AG09319 (cell line): ENCODE measurements around the gene CCDC167.

Source experiments
- DNase-seq: peaks from one replicate; pipeline ENCODE4 v3.0.0-alpha.2; 2010; ENCODE audit warnings: low read depth; ENCODE audit errors: extremely low read depth
- TF ChIP-seq, protein P1 (sequence below): IDR thresholded peaks from 2 replicates; pipeline ENCODE4 v1.5.1; 2011; ENCODE audit warnings: low read depth, mild to moderate bottlenecking, inconsistent platforms, low read length, moderate library complexity

Gene CCDC167

DNA sequence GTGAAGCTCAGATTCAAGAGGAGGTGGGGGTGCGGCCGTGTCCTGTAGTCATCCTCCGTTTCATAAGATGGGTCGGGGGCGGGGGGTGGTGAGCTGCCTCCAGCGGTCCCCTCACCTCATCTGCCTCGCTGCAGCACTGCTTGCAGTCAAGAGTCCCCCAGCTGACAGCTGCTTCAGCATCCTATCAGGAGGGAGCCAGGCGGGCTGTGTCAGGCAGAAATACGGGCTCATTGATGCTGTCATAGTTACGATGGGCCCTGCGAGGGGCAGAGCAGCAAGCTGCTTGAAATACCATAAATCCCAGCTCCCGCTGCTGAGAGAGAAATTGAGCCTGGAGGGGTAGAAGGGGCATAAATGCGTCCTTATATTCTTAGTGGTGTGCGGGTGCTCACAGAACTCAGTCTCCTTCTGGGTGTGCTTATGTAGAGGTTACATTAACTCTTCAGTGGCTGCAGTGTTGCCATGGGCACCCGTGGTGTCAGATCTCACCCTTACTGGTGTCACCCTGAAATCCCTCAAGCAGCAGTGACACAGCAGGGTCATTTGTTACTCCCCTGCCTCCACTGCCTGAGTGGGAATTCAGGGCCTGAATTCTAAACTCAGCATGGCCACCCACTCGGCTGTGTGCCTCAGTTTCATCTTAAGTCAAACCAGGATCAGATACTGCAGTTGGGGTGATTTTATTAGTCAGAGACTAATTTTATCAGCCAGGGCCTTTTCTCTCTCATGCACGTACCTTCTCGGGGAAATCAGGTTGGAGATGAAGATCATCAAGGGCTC is 21.8 kb downstream of the CCDC167 start:
- TF ChIP-seq, protein P1, sequence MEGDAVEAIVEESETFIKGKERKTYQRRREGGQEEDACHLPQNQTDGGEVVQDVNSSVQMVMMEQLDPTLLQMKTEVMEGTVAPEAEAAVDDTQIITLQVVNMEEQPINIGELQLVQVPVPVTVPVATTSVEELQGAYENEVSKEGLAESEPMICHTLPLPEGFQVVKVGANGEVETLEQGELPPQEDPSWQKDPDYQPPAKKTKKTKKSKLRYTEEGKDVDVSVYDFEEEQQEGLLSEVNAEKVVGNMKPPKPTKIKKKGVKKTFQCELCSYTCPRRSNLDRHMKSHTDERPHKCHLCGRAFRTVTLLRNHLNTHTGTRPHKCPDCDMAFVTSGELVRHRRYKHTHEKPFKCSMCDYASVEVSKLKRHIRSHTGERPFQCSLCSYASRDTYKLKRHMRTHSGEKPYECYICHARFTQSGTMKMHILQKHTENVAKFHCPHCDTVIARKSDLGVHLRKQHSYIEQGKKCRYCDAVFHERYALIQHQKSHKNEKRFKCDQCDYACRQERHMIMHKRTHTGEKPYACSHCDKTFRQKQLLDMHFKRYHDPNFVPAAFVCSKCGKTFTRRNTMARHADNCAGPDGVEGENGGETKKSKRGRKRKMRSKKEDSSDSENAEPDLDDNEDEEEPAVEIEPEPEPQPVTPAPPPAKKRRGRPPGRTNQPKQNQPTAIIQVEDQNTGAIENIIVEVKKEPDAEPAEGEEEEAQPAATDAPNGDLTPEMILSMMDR: no peak
- no peak for DNase-seq

DNA sequence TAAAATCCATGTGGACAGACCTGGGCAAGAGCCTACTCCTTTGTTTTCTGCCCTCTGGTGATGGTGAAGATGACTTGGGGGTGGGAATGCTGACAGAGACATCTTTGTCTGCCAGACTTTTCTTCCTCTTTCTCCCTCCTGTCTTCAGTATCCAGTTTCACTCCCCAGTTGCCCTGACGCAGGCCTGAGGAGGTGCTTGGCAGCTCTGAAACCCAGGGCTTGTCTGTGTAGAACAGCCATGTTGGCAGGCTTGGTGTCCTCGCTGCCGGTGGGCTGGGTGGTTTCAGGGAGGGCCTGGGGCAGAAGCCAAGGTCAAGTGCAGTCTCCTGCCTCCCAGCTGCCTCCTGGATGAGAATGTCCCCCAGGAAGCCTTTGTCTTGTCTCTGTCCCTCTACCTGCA is 22.5 kb downstream of the CCDC167 start:
- no peak for DNase-seq
- TF ChIP-seq, protein P1: no peak

DNA sequence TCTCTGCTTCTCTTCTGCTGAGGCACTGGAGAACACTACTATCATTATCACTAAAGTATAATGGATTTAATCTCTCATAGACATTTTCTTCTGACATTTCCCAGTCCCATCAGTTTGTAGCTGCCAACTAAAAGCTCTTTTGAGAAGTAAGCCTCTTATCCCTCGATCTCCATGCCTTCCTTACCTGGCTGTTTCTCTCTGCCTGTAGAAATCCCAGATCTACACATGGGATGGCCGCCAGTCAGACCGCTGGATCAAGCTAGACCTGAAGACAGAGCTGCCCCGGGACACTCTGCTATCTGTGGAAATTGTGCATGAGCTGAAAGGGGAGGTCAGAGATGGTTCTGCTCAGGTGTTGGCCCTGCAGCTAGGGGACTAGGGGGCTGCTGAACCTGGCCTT is 25.4 kb downstream of the CCDC167 start:
- TF ChIP-seq, protein P1: no peak

DNA sequence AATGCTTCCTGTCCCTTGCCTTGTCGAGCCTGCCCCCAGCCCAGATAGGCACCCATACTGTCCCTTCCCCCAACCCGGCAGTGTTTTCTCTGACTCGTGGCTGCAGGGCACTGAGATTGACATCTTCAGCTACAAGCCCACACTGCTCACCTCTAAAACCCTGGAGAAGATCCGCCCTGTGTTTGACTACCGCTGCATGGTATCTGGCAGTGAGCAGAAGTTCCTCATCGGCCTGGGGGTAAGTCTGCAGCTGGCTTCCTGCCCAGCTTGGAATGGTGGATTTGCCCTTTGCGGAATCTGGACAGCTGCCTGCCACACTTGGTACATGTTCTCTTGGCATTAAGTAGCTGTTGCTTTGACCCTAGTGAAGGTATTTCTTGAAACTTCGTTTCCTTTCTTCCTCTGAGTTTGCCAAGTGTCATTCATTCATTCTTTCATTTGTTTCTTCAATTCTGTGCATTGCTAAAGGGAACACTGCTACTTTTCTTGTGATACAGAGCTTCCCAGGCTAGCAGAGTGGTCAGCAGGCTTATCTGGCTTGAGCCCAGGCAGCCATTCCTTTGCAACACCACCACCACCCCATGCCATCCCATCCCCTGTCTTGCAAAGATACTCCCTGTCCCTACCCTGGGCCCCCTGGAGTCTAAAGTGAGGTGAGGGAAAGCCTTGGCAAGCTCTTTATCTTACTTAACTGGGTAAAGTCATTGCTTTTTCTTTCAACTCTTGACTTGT is 26.2 kb downstream of the CCDC167 start:
- DNase-seq: peak; percentile 18
- TF ChIP-seq, protein P1: no peak

More for the DNA sequence above, 25.4 kb downstream of the CCDC167 start:
- no peak for DNase-seq

DNA sequence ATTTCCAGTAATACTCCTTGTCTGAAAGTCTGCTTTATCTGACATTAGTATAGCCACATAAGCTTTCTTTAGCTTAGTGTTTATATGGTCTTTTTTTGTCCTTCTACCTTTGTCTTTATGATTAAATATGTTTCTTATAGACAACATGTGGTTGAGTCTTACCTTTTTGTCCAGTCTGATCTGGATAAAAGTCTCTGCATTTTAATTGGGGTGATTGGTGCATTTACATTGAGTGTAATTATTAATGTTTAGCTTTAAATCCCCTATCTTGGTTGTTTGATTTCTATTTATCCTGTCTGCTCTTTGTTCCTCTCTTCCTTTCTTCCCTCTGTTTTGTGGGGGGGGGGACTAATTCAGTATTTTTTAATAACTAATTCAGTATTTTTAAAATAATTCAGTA is 32.0 kb downstream of the CCDC167 start:
- TF ChIP-seq, protein P1: no peak
- no peak for DNase-seq

DNA sequence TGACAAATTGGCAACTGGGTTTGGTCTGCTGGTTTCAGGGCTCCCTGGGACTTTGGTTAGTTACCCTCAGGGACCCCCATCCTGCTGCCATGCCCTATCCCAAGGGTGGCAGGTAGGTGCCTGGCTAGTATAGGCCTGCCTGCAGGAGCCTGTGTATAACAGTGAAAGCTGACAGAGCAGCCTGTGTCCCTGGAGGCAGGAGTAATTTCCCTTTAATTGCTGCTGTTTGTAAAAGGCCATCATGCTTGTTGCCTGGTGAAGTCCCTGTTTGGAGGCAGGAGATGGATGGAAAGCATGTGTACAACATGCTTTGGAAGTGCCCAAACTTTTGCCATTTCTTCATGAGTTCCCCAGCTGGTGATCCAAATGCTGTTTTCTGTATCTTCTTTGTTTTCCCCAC is 36.6 kb downstream of the CCDC167 start:
- TF ChIP-seq, protein P1: no peak
- no peak for DNase-seq

DNA sequence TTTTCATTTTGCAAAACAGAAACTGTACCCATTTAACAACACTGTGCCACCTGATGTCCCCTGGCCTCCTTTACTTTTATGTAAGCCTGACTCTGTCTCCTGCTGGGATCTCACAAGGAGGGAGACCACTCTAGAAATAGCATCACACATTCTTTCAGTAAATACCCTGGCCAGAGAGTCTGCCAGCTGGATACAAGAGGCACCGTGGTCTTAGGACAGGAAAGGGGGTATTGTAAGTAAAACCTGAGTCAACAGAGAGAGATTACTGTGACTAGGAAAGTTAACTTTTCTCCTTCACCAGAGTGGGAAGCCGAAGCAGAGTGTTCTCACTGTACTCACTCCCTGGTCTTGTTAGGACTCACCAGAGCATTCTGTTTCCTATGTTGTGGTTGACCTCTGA is 38.9 kb downstream of the CCDC167 start:
- TF ChIP-seq, protein P1: no peak
- no peak for DNase-seq
